GM23248 (cell line): ENCODE data around the gene EML4. TPM values are rescaled to one million over a fixed set of nuclear protein-coding genes. Genes with fewer than 3 reads are reported as not detected.
A peak's percentile ranks its signal among the peaks of the same experiment; 100 is the strongest.

Source experiments
- DNase-seq: peaks from one replicate; pipeline ENCODE4 v3.0.0-alpha.2; 2015
- H2AFZ ChIP-seq: fragments of 200-600 bp; sonication (generic); 2 replicates; pipeline ENCODE4 v1.6.1; 2016; ENCODE audit warnings: antibody characterized with exemption
- H3F3A ChIP-seq: fragments of 200-600 bp; sonication (generic); 2 replicates; pipeline ENCODE4 v1.6.1; 2016; ENCODE audit warnings: mild to moderate bottlenecking, antibody characterized with exemption, mixed run types; ENCODE audit not compliant: insufficient read depth
- H3K27ac ChIP-seq: fragments of 200-600 bp; sonication (generic); 2 replicates; pipeline ENCODE4 v1.5.1; 2016; ENCODE audit warnings: mild to moderate bottlenecking
- H3K27me3 ChIP-seq: fragments of 200-600 bp; sonication (generic); replicated peaks from 2 replicates; pipeline ENCODE4 v1.6.1; 2016; ENCODE audit warnings: mild to moderate bottlenecking; ENCODE audit not compliant: insufficient read depth
- H3K36me3 ChIP-seq: fragments of 200-600 bp; sonication (generic); 2 replicates; pipeline ENCODE4 v1.6.1; 2016; ENCODE audit warnings: low read depth, mild to moderate bottlenecking
- H3K4me1 ChIP-seq: fragments of 200-600 bp; sonication (generic); 2 replicates; pipeline ENCODE4 v1.6.1; 2016; ENCODE audit warnings: mild to moderate bottlenecking; ENCODE audit not compliant: insufficient read depth
- H3K4me2 ChIP-seq: fragments of 200-600 bp; sonication (generic); one replicate; pipeline ENCODE4 v1.6.1; 2016; ENCODE audit warnings: mild to moderate bottlenecking; ENCODE audit not compliant: unreplicated experiment
- H3K4me3 ChIP-seq: fragments of 200-600 bp; sonication (generic); 2 replicates; pipeline ENCODE4 v1.5.1; 2016; ENCODE audit warnings: mild to moderate bottlenecking
- H3K79me2 ChIP-seq: fragments of 200-600 bp; sonication (generic); 2 replicates; pipeline ENCODE4 v1.6.1; 2016; ENCODE audit warnings: mild to moderate bottlenecking; ENCODE audit not compliant: insufficient read depth
- H3K9ac ChIP-seq: fragments of 200-600 bp; sonication (generic); 2 replicates; pipeline ENCODE4 v1.6.1; 2016; ENCODE audit warnings: mild to moderate bottlenecking
- H3K9me2 ChIP-seq: fragments of 200-600 bp; sonication (generic); 2 replicates; pipeline ENCODE4 v1.6.1; 2016; ENCODE audit warnings: mixed run types, mild to moderate bottlenecking, moderate library complexity; ENCODE audit not compliant: insufficient read depth
- H3K9me3 ChIP-seq: fragments of 200-600 bp; sonication (generic); one replicate; pipeline ENCODE4 v1.6.1; 2017; ENCODE audit warnings: low read depth
- H4K20me1 ChIP-seq: fragments of 200-600 bp; sonication (generic); 2 replicates; pipeline ENCODE4 v1.6.0; 2016; ENCODE audit not compliant: insufficient read depth
- EZH2 ChIP-seq: fragments of 200-600 bp; sonication (generic); IDR thresholded peaks from 2 replicates; pipeline ENCODE4 v1.6.1; 2018; ENCODE audit warnings: antibody characterized with exemption, mild to moderate bottlenecking; ENCODE audit not compliant: insufficient read depth, poor library complexity, severe bottlenecking
- EZH2phosphoT487 ChIP-seq: fragments of 200-600 bp; sonication (generic); IDR thresholded peaks from 2 replicates; pipeline ENCODE4 v1.6.1; 2018; ENCODE audit warnings: antibody characterized with exemption, moderate library complexity, mild to moderate bottlenecking, low read depth; ENCODE audit not compliant: insufficient read depth
- WGBS, 2 experiments: methylation state at CpG; one replicate each; pipeline ENCODE4 v1.1.6; 2015 to 2017; ENCODE audit warnings: low lambda C conversion rate in 2 of 2, low coverage in 1 of 2; ENCODE audit errors: missing lambda C conversion rate in 2 of 2; 5-methylcytosine and 5-hydroxymethylcytosine counted together
- in situ Hi-C: fragments of 300-500 bp; cut with MboI; formaldehyde crosslinking; loops from 2 replicates; pipeline ENCODE4 v1.15.0; 2020
- polyA plus RNA-seq: library from polyadenylated mRNA; unstranded; fragments of >200 nt; fragmentation: Nextera tagmentation; extraction: Ambion mirVana; gene quantifications from 2 replicates; pipeline ENCODE4 v1.2.1, GENCODE V29; 2016
- total RNA-seq: library from RNA; depleted of rRNA; stranded (reverse); fragments of >200 nt; shearing (Covaris generic); gene quantifications from 2 replicates; pipeline ENCODE4 v1.2.3, GENCODE V29; 2014

Gene EML4
- total and polyA plus RNA-seq, 2 experiments from 2014 or later, result 19.3 to 21.7 TPM

DNA sequence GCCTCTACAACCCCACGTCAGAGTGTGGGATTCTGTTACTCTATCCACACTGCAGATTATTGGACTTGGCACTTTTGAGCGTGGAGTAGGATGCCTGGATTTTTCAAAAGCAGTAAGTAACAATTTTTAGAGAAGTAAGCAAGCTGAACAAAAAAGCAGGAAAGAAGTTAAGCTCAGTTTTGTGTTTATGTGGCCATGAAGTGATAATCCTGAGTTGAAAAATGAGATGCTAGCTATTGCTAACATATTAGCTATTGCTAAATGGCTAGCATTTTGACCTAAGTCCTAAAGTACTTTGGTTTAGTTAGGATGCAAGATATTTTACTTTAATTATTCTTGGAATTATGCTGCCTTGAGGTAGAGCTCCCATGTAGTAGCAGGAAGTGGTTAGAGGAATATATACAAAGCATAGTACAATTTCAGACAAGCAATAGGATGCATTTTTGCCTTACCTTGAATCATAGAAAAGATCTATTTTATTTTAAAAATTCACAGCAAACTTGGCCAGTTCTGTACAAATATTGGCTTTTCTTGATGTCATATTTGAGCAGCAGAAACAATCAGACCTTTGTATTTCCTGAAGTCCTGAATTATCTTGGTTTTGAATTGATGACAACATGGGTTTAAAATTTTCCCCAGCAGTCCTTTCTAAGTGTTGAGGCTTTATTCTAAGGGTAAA is 117.3 kb downstream of the EML4 start:
- H3F3A ChIP-seq, result no peaks in the 10 kb centered on the region
- no peaks in the 10 kb centered on the region for H3K9me2 ChIP-seq
- H3K4me1 ChIP-seq, result 0 out of 2 replicates have a peak, but pooled peaks cover 3% of the 10 kb centered on the region
- no peaks in the 10 kb centered on the region for H3K9me3 ChIP-seq
- peak; percentile 8 for DNase-seq
- in situ Hi-C loops, result no loop called here
- no peaks in the 10 kb centered on the region for H3K27me3 ChIP-seq
- no peak overlapping the region for H3K9ac ChIP-seq
- no peaks in the 10 kb centered on the region for H4K20me1 ChIP-seq
- no peak overlapping the region for H2AFZ ChIP-seq
- H3K4me2 ChIP-seq, result no peak overlapping the region
- H3K79me2 ChIP-seq, result no peaks in the 10 kb centered on the region
- WGBS, 2 experiments, result 94 to 99% methylated on average over 2 of the region's 2 CpGs
- H3K36me3 ChIP-seq, result peaks cover 8% of the 10 kb centered on the region; the same call in 1 of the 2 replicates
- H3K4me3 ChIP-seq, result no peak overlapping the region
- no peak overlapping the region for H3K27ac ChIP-seq
- TF ChIP-seq EZH2 (no peak), EZH2phosphoT487 (no peak)

GRCh38 chr2:42288811-42289210 is 119.7 kb downstream of the EML4 start:
- WGBS, 2 experiments, result 98 to 100% methylated on average over 1 of the region's 1 CpG
- TF ChIP-seq EZH2 (no peak), EZH2phosphoT487 (no peak)
- Histone ChIP-seq H3K9ac (no peak overlapping the region), H3K79me2 (no peaks in the 10 kb centered on the region), H3K9me2 (no peaks in the 10 kb centered on the region), H3K4me2 (no peak overlapping the region), H3K9me3 (no peaks in the 10 kb centered on the region), H3K27me3 (no peaks in the 10 kb centered on the region), H3K36me3 (peaks cover 5% of the 10 kb centered on the region; the same call in 1 of the 2 replicates), H3K4me3 (no peak overlapping the region), H3K27ac (no peak overlapping the region), H2AFZ (no peak overlapping the region), H4K20me1 (no peaks in the 10 kb centered on the region), H3F3A (no peaks in the 10 kb centered on the region), H3K4me1 (0 out of 2 replicates have a peak, but pooled peaks cover 3% of the 10 kb centered on the region)
- in situ Hi-C loops, result no loop called here
- DNase-seq, result no peak

GRCh38 chr2:42289222-42289621 is 120.1 kb downstream of the EML4 start:
- H2AFZ ChIP-seq, result no peak overlapping the region
- in situ Hi-C loops, result no loop called here
- no peaks in the 10 kb centered on the region for H4K20me1 ChIP-seq
- H3K9me2 ChIP-seq, result no peaks in the 10 kb centered on the region
- H3K9me3 ChIP-seq, result no peaks in the 10 kb centered on the region
- WGBS, 2 experiments, result 94 to 97% methylated on average over 4 of the region's 4 CpGs
- H3K79me2 ChIP-seq, result no peaks in the 10 kb centered on the region
- H3K27ac ChIP-seq, result no peak overlapping the region
- H3K27me3 ChIP-seq, result no peaks in the 10 kb centered on the region
- H3K4me1 ChIP-seq, result 0 out of 2 replicates have a peak, but pooled peaks cover 3% of the 10 kb centered on the region
- H3F3A ChIP-seq, result no peaks in the 10 kb centered on the region
- no peak for DNase-seq
- H3K9ac ChIP-seq, result no peak overlapping the region
- H3K4me3 ChIP-seq, result no peak overlapping the region
- TF ChIP-seq EZH2phosphoT487 (no peak), EZH2 (no peak)
- no peak overlapping the region for H3K4me2 ChIP-seq
- peaks cover 5% of the 10 kb centered on the region; the same call in 1 of the 2 replicates for H3K36me3 ChIP-seq

DNA sequence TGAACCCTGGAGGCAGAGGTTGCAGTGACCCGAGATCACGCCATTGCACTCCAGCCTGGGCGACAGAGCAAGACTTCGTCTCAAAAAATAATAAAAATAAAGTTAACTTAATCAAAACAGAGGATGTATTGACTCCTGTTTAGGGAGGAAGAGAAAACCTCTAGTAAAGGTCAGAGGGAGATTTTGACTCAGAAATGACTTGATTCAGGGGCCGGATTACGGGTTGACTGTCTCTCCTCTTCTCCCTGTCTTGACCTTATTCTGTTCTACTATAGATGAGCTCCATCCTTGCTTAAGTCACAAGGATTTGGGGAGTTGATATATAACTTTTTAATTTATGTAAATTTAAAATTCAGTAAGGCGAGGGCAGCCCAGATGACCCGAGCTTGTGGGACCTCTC is 120.9 kb downstream of the EML4 start:
- Histone ChIP-seq H3K36me3 (peaks cover 5% of the 10 kb centered on the region; the same call in 1 of the 2 replicates), H2AFZ (no peak overlapping the region), H3K4me1 (0 out of 2 replicates have a peak, but pooled peaks cover 3% of the 10 kb centered on the region), H3K9ac (no peak overlapping the region), H3K27ac (no peak overlapping the region), H3K9me2 (no peaks in the 10 kb centered on the region), H4K20me1 (no peaks in the 10 kb centered on the region), H3K79me2 (no peaks in the 10 kb centered on the region), H3K4me3 (no peak overlapping the region), H3K27me3 (no peaks in the 10 kb centered on the region), H3K9me3 (no peaks in the 10 kb centered on the region), H3K4me2 (no peak overlapping the region), H3F3A (no peaks in the 10 kb centered on the region)
- in situ Hi-C loops, result no loop called here
- TF ChIP-seq EZH2, result no peak
- TF ChIP-seq EZH2phosphoT487, result no peak
- DNase-seq, result no peak
- 86 to 91% methylated on average over 8 of the region's 8 CpGs for WGBS, 2 experiments
